Measurements from ENCODE around the gene AQP11. TPM values are rescaled to one million over a fixed set of nuclear protein-coding genes. Genes with fewer than 3 reads are reported as not detected.
"Not testable (repeated sequence)": the region's sequence is repeated elsewhere in the genome, so short reads cannot be mapped to it uniquely, and the experiment has no call there.

Gene AQP11
- polyA plus RNA-seq, 1 experiment, result 1.2 TPM

GRCh38 chr11:77548552-77549445 lies 41.0 kb upstream of the AQP11 start:
- Histone ChIP-seq H3K36me3 (ENCODE audit: control insufficient read depth, insufficient read depth, low read length) (no peaks in the 10 kb centered on the region), H3K27me3 (ENCODE audit: control insufficient read depth, insufficient read depth, low read length) (no peaks in the 10 kb centered on the region), H3K4me3 (ENCODE audit: low read depth, low read length) (no peak overlapping the region)
- no peak for DNase-seq (ENCODE audit: low read depth)
- ChIA-PET CTCF (interaction anchor here (0.7 to 4.7 kb wide), 44 partner anchors 8 to 502 kb away, joined by 3 to 77 read pairs (median 4); partner anchors contain the start of gene MYO7A), POLR2A (no interaction called here)
- TF ChIP-seq, protein P1, sequence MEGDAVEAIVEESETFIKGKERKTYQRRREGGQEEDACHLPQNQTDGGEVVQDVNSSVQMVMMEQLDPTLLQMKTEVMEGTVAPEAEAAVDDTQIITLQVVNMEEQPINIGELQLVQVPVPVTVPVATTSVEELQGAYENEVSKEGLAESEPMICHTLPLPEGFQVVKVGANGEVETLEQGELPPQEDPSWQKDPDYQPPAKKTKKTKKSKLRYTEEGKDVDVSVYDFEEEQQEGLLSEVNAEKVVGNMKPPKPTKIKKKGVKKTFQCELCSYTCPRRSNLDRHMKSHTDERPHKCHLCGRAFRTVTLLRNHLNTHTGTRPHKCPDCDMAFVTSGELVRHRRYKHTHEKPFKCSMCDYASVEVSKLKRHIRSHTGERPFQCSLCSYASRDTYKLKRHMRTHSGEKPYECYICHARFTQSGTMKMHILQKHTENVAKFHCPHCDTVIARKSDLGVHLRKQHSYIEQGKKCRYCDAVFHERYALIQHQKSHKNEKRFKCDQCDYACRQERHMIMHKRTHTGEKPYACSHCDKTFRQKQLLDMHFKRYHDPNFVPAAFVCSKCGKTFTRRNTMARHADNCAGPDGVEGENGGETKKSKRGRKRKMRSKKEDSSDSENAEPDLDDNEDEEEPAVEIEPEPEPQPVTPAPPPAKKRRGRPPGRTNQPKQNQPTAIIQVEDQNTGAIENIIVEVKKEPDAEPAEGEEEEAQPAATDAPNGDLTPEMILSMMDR (IDR thresholded peaks at IDR 0.05; ENCODE audit: insufficient read depth, low read depth, low read length), result no peak

DNA sequence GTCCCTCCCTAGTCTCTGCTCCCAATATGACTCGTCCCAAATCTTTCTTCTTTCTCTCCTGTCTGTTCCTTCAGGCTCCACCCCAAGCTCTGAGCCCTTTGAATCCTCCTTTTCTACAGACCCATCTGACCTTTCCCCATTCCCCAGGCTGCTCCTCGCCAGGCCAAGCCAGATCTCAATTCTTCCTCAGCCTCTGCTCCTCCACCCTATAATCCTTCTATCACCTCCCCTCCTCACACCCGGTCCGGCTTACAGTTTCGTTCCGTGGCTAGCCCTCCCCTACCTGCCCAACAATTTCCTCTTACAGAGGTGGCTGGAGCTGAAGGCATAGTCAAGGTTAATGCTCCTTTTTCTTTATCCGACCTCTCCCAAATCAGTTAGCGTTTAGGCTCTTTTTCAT lies 38.3 kb upstream of the AQP11 start:
- H3K36me3 ChIP-seq (ENCODE audit: control insufficient read depth, insufficient read depth, low read length); H3K27me3 ChIP-seq (ENCODE audit: control insufficient read depth, insufficient read depth, low read length); DNase-seq (ENCODE audit: low read depth); POLR2A ChIA-PET; H3K4me3 ChIP-seq (ENCODE audit: low read depth, low read length): not testable (repeated sequence)
- CTCF ChIA-PET, result interaction anchor here (4.7 kb wide), 1 partner anchor 424 kb away, joined by 49 read pairs; the partner anchor contains the start of gene MYO7A

GRCh38 chr11:77557553-77557952 lies 32.2 kb upstream of the AQP11 start:
- no peaks in the 10 kb centered on the region for H3K27me3 ChIP-seq (ENCODE audit: control insufficient read depth, insufficient read depth, low read length)
- DNase-seq (ENCODE audit: low read depth), result no peak
- H3K4me3 ChIP-seq (ENCODE audit: low read depth, low read length), result no peak overlapping the region
- POLR2A ChIA-PET, result no interaction called here
- TF ChIP-seq, protein P1 (IDR thresholded peaks at IDR 0.05; ENCODE audit: insufficient read depth, low read depth, low read length), result no peak; the same call in 1 of the 2 replicates
- H3K36me3 ChIP-seq (ENCODE audit: control insufficient read depth, insufficient read depth, low read length), result no peaks in the 10 kb centered on the region
- CTCF ChIA-PET, result interaction anchor here (0.9 to 3.4 kb wide), 8 partner anchors 9 to 509 kb away, joined by 3 to 18 read pairs (median 4); no protein-coding TSS in a partner anchor

DNA sequence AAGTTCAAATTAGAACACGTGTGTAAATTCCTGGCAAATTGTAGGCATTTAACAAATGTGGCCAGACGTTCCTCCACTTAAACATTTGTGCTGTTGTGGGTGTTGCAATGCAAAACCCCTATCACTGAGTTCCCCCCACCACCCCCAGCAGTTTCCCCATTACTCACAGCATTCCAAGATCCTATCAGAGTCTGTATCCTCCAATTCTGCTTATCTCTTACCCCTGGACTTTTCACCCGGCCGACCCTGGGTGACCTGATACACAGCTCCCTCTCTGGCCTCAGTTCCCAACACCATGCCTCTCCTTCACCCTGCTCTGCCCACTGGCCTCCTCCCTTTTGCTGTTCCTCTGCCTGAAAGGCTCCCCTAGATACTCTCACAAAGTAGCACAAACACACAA lies 31.4 kb upstream of the AQP11 start:
- POLR2A ChIA-PET, result no interaction called here
- no peak for DNase-seq (ENCODE audit: low read depth)
- no peaks in the 10 kb centered on the region for H3K27me3 ChIP-seq (ENCODE audit: control insufficient read depth, insufficient read depth, low read length)
- H3K4me3 ChIP-seq (ENCODE audit: low read depth, low read length), result no peak overlapping the region
- H3K36me3 ChIP-seq (ENCODE audit: control insufficient read depth, insufficient read depth, low read length), result no peaks in the 10 kb centered on the region
- TF ChIP-seq, protein P1 (IDR thresholded peaks at IDR 0.05; ENCODE audit: insufficient read depth, low read depth, low read length), result no peak
- CTCF ChIA-PET, result interaction anchor here (1.8 to 3.4 kb wide), 3 partner anchors 10 to 431 kb away, joined by 5 to 18 read pairs (median 17); no protein-coding TSS in a partner anchor

DNA sequence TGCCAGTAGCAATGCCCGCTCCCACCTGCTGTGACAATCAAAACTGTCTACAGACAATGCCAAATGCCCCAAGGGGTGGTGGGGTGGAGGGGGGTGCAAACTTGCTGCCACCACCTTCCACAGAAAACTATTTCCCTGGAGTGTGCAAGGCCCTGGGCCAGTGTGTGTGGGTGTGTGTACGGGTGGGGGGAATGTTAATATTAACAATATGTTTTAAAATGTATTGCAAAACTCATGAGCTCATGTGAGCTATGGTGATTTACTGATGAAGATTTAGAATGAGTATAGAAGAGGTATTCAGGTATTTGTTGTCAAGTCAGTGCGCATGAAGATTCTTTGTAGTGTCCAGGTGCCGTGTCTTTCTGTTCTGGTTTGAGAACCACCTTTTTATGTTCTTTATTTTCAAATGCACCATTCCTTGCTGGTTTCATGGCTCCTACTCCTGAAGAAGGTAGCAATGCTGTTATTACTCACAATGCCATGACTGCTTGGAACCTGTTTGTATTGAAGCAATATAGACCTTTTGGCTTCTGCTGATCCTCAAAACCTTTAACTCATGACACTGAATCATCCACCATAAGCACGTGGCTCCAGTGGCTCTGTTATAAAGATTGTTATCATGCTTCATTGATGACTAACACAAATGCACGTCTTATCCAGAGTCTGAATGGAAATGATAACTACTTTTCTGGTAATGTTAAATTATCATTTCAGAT lies 29.9 kb upstream of the AQP11 start:
- peak; percentile 77 for DNase-seq (ENCODE audit: low read depth)
- ChIA-PET CTCF (interaction anchor here (1.8 kb wide), 1 partner anchor 433 kb away, joined by 5 read pairs; no protein-coding TSS in a partner anchor), POLR2A (no interaction called here)
- Histone ChIP-seq H3K27me3 (ENCODE audit: control insufficient read depth, insufficient read depth, low read length) (no peaks in the 10 kb centered on the region), H3K4me3 (ENCODE audit: low read depth, low read length) (no peak overlapping the region), H3K36me3 (ENCODE audit: control insufficient read depth, insufficient read depth, low read length) (no peaks in the 10 kb centered on the region)
- TF ChIP-seq, protein P1 (IDR thresholded peaks at IDR 0.05; ENCODE audit: insufficient read depth, low read depth, low read length), result no peak

Measured in BJ (cell line).